ENCODE results near the gene MYO7B. TPM values are rescaled to one million over a fixed set of nuclear protein-coding genes. Genes with fewer than 3 reads are reported as not detected.

The MYO7B gene
- total RNA-seq, 3 donors from 2014 or later, result 0.32 to 2.3 TPM; not detected in 1

DNA sequence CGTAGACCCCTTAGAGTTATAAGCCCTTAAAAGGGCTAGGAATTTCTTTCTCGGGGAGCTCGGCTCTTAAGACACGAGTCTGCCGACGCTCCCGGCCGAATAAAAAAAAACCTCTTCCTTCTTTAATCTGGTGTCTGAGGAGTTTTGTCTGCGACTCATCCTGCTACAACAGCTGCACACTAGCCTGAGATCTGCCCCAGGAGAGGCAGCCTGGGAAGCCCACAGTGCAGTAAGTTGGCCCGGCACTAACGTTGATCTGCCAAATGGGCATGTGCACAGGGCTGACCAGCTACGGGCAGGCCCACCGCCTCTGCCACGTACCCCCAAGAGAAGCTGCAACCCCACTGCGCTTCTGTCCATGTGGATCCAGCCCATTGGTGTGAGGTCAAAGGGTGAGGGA lies 148.3 kb downstream of the MYO7B start:
- peak in 1 of 2 donors; percentile 27 for DNase-seq (ENCODE audit: low spot score in 2 of 2)
- H3K4me1 ChIP-seq, result no peaks in the 10 kb centered on the region
- intact Hi-C loops (cut with DNase I; ENCODE audit: low total_unique reads), result no loop called here

DNA sequence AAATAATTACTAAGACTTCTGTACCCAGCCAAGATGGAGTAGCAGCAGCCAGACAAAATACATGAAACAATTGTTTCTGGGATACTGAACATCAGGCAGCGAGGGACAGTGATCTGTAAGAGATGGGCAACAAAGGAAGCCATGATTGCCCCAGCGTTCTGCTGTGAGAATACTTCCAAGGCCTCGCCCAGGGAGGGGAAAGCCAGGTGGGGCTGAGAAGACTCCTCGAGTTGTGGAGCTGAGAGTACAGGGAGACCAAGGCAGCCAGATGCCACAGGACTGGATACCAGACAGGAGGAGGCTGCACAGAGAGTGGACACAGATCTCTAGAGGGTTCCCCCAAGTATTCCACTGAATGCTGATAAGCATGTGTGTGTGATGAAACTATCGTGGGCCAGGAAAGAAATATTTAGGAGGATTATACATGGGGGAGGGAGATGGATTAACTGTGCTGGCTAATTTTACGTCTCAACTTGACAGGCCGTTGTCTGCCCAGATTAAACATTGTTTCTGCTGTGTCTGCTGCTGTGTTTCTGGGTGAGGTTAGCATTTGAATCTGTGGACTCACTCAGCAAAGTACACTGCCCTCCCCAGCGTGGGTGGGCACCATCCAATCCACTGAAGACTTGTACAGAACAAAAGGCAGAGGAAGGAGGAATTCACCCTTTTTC lies 150.1 kb downstream of the MYO7B start:
- Histone ChIP-seq H3K27me3 (no peaks in the 10 kb centered on the region), H3K36me3 (no peaks in the 10 kb centered on the region), H3K4me3 (no peak overlapping the region), H3K9me3 (peaks cover 0 to 5% of the 10 kb centered on the region in 2 donors), H3K4me1 (no peaks in the 10 kb centered on the region), H3K27ac (no peak overlapping the region)
- peak in 1 of 2 donors; percentile 24 for DNase-seq (ENCODE audit: low spot score in 2 of 2)
- TF ChIP-seq POLR2A (IDR thresholded peaks at IDR 0.05) (no peak), CTCF (IDR thresholded peaks at IDR 0.05) (no peak), POLR2AphosphoS5 (IDR thresholded peaks at IDR 0.05) (no peak)
- intact Hi-C loops (cut with DNase I; ENCODE audit: low total_unique reads), result no loop called here

More for the DNA sequence above, 148.3 kb downstream of the MYO7B start:
- Histone ChIP-seq H3K27me3 (no peaks in the 10 kb centered on the region), H3K27ac (no peak overlapping the region), H3K4me3 (no peak overlapping the region), H3K9me3 (no peaks in the 10 kb centered on the region), H3K36me3 (no peaks in the 10 kb centered on the region)
- TF ChIP-seq CTCF (IDR thresholded peaks at IDR 0.05), result no peak
- TF ChIP-seq POLR2AphosphoS5 (IDR thresholded peaks at IDR 0.05), result no peak
- TF ChIP-seq POLR2A (IDR thresholded peaks at IDR 0.05), result no peak

Other genes with a start within 250 kb of the MYO7B start
- 10 to 100 TPM; 37.3 to 55.2 (median 41.0) TPM for gene ERCC3, start 241.5 kb upstream of the MYO7B start, total RNA-seq
- 10 to 100 TPM; 55.7 to 62.2 (median 58.4) TPM for gene MAP3K2, start 147.7 kb upstream of the MYO7B start, total RNA-seq
- gene PROC, start 117.3 kb upstream of the MYO7B start, total RNA-seq, result not detected
- 10 to 100 TPM; 24.0 to 51.8 (median 43.2) TPM for gene IWS1, start 9.2 kb upstream of the MYO7B start, total RNA-seq
- gene GPR17, start 110.5 kb downstream of the MYO7B start, total RNA-seq, result not detected
- 10 to 100 TPM in 2 of 3 donors, 1 to 10 TPM in 1; 9.5 to 27.9 (median 19.4) TPM for gene LIMS2, start 139.8 kb downstream of the MYO7B start, total RNA-seq
- 10 to 100 TPM in 2 of 3 donors, 1 to 10 TPM in 1; 9.8 to 12.3 (median 10.9) TPM for gene SFT2D3, start 165.8 kb downstream of the MYO7B start, total RNA-seq

Data from breast epithelium (tissue), 4 donors.